ENCODE measurements around the gene TLE3.

DNA sequence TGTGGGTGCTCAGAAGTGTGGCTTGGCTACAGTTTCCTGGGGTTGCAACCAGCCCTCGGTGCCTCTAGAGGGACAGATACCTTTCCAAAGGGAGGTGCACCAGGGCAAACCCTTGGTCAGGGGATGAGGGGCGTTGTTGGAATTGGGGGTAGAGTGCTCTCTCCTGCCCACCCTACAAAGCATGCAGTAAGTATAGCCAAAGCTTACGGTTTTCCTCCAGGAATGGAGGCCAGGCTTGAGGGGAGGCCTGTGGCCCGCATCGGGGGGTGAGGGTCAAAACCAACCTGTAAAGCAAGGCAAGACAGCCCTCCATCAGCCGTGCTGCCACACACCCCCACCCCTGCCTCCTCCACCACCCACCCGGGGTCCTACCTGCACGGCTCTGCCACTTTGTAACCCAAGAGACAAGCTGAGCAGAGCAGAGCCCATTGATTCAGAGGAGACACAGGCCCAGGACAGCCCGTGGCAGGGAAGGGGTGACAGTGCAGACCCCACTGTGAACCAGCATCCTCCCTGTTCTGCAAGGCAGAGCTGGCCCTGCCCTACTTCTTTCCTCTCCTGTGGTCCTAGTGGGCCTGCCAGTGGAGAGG is 41.5 kb downstream of the TLE3 start:
- TF ChIP-seq, protein P1, sequence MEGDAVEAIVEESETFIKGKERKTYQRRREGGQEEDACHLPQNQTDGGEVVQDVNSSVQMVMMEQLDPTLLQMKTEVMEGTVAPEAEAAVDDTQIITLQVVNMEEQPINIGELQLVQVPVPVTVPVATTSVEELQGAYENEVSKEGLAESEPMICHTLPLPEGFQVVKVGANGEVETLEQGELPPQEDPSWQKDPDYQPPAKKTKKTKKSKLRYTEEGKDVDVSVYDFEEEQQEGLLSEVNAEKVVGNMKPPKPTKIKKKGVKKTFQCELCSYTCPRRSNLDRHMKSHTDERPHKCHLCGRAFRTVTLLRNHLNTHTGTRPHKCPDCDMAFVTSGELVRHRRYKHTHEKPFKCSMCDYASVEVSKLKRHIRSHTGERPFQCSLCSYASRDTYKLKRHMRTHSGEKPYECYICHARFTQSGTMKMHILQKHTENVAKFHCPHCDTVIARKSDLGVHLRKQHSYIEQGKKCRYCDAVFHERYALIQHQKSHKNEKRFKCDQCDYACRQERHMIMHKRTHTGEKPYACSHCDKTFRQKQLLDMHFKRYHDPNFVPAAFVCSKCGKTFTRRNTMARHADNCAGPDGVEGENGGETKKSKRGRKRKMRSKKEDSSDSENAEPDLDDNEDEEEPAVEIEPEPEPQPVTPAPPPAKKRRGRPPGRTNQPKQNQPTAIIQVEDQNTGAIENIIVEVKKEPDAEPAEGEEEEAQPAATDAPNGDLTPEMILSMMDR (IDR thresholded peaks at IDR 0.05; ENCODE audit: poor library complexity) = no peak
- TF ChIP-seq EZH2phosphoT487 (IDR thresholded peaks at IDR 0.05; ENCODE audit: low read depth, severe bottlenecking, unreplicated experiment) (no peak), EZH2 (IDR thresholded peaks at IDR 0.05; ENCODE audit: borderline replicate concordance) (no peak)

Data from hepatocyte (in vitro differentiated cells).